GM03348 (cell line): ENCODE measurements around the gene FLOT2.
A peak's percentile ranks its signal among the peaks of the same experiment; 100 is the strongest.
"Not testable (repeated sequence)": the region's sequence is repeated elsewhere in the genome, so short reads cannot be mapped to it uniquely, and the experiment has no call there.

ENCODE experiments used
- DNase-seq: peaks from one replicate; pipeline ENCODE4 v3.0.0; 2012; ENCODE audit warnings: low spot score

Gene FLOT2

GRCh38 chr17:28895794-28896447 is 1.6 kb downstream of the FLOT2 start:
- DNase-seq = no peak

GRCh38 chr17:28893248-28894183 is 4.0 kb downstream of the FLOT2 start:
- DNase-seq = not testable (repeated sequence)

- DNase-seq = no peak
Observed at GRCh38 chr17:28892024-28892423, 5.5 kb downstream of the FLOT2 start.

GRCh38 chr17:28891201-28891600 is 6.3 kb downstream of the FLOT2 start:
- no peak for DNase-seq

GRCh38 chr17:28889996-28890395 is 7.5 kb downstream of the FLOT2 start:
- no peak for DNase-seq

GRCh38 chr17:28888832-28889231 is 8.7 kb downstream of the FLOT2 start:
- DNase-seq = no peak

- no peak for DNase-seq
Observed at GRCh38 chr17:28887871-28888471, 9.6 kb downstream of the FLOT2 start.

GRCh38 chr17:28885951-28886350 is 11.6 kb downstream of the FLOT2 start:
- no peak for DNase-seq

- DNase-seq = no peak
Observed at GRCh38 chr17:28885363-28885762, 12.2 kb downstream of the FLOT2 start.

- DNase-seq = no peak
Observed at GRCh38 chr17:28883967-28884702, 13.4 kb downstream of the FLOT2 start.

GRCh38 chr17:28882154-28882895 is 15.2 kb downstream of the FLOT2 start:
- DNase-seq = no peak

- DNase-seq = no peak
Observed at GRCh38 chr17:28881533-28882056, 15.9 kb downstream of the FLOT2 start.

GRCh38 chr17:28880572-28880945 is 17.0 kb downstream of the FLOT2 start:
- no peak for DNase-seq

GRCh38 chr17:28879886-28880571 is 17.5 kb downstream of the FLOT2 start:
- no peak for DNase-seq

GRCh38 chr17:28878981-28879380 is 18.6 kb downstream of the FLOT2 start:
- DNase-seq = peak; percentile 57

- no peak for DNase-seq
Observed at GRCh38 chr17:28878158-28878910, 19.2 kb downstream of the FLOT2 start.

- not testable (repeated sequence) for DNase-seq
Observed at GRCh38 chr17:28877150-28877711, 20.3 kb downstream of the FLOT2 start.

- no peak for DNase-seq
Observed at GRCh38 chr17:28875848-28876550, 21.5 kb downstream of the FLOT2 start.

GRCh38 chr17:28874750-28875149 is 22.8 kb downstream of the FLOT2 start:
- no peak for DNase-seq
